Thoracic aorta (tissue), 2 donors: ENCODE measurements around the gene C1QA. TPM values are rescaled to one million over a fixed set of nuclear protein-coding genes. Genes with fewer than 3 reads are reported as not detected.

ENCODE experiments used
- ATAC-seq: fragments of 150-250 bp; one replicate; pipeline ENCODE4 v1.8.0; 2017; ENCODE audit warnings: low read depth; ENCODE audit not compliant: insufficient number of reproducible peaks, low FRiP score
- DNase-seq: peaks from one replicate; pipeline ENCODE4 v3.0.0-alpha.2; 2020; ENCODE audit warnings: low spot score
- H3K27ac ChIP-seq, 2 donors: fragments of 200-600 bp; sonication (generic); 1 replicate in 1 of 2; 2 replicates in 1 of 2; pipeline ENCODE4 v1.5.1; 2016; ENCODE audit warnings: mild to moderate bottlenecking in 2 of 2, moderate library complexity in 2 of 2
- H3K27me3 ChIP-seq: fragments of 200-600 bp; sonication (generic); replicated peaks from 2 replicates; pipeline ENCODE4 v1.6.0; 2016; ENCODE audit warnings: mild to moderate bottlenecking; ENCODE audit not compliant: insufficient read depth
- H3K36me3 ChIP-seq: fragments of 200-600 bp; sonication (generic); one replicate; pipeline ENCODE4 v1.5.1; 2016
- H3K4me1 ChIP-seq, 2 donors: fragments of 200-600 bp; sonication (generic); 1 replicate in 1 of 2; 2 replicates in 1 of 2; pipeline versions ENCODE4 v1.5.1 to v1.6.0; 2016; ENCODE audit warnings: low read depth in 2 of 2, mild to moderate bottlenecking in 1 of 2; ENCODE audit not compliant: control insufficient read depth in 1 of 2
- H3K4me3 ChIP-seq: fragments of 200-600 bp; sonication (generic); 2 replicates; pipeline ENCODE4 v1.5.1; 2016; ENCODE audit warnings: mild to moderate bottlenecking
- H3K9me3 ChIP-seq: fragments of 200-600 bp; sonication (generic); 2 replicates; pipeline ENCODE4 v1.5.1; 2016
- total RNA-seq, 2 donors: library from RNA; depleted of rRNA; stranded (reverse); fragments of >200 nt; gene quantifications; one replicate each; pipeline versions ENCODE4 v1.1.0 to v1.2.3, GENCODE V29; 2016
- TF ChIP-seq, protein P1 (sequence below): fragments of 200-600 bp; sonication (generic); IDR thresholded peaks from one replicate; pipeline ENCODE4 v1.5.1; 2019; ENCODE audit warnings: antibody characterized with exemption

C1QA gene
- total RNA-seq, 2 donors from 2014 or later = 234 to 501 TPM

DNA sequence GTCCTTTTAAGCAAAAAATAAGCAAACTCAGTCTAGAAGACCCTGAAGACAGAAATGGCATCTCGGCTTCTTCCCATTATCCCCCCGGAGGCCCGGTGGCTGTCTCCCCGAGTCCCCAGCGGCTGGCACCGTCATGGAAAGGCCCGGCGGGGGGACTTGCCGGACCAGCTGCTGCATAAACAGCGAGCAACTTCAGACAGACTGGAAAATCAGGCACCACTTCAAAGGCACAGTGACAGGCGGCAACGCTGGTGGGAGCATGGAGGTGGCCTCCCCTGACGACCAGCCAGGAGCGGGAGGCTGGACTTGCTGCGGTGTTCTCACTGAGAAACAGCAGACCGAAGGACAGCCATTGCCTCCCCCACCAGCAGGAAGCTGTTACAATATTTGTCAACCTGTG is 18.4 kb upstream of the C1QA start:
- TF ChIP-seq, protein P1, sequence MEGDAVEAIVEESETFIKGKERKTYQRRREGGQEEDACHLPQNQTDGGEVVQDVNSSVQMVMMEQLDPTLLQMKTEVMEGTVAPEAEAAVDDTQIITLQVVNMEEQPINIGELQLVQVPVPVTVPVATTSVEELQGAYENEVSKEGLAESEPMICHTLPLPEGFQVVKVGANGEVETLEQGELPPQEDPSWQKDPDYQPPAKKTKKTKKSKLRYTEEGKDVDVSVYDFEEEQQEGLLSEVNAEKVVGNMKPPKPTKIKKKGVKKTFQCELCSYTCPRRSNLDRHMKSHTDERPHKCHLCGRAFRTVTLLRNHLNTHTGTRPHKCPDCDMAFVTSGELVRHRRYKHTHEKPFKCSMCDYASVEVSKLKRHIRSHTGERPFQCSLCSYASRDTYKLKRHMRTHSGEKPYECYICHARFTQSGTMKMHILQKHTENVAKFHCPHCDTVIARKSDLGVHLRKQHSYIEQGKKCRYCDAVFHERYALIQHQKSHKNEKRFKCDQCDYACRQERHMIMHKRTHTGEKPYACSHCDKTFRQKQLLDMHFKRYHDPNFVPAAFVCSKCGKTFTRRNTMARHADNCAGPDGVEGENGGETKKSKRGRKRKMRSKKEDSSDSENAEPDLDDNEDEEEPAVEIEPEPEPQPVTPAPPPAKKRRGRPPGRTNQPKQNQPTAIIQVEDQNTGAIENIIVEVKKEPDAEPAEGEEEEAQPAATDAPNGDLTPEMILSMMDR = no peak
- Histone ChIP-seq H3K27me3 (no peaks in the 10 kb centered on the region), H3K9me3 (no peaks in the 10 kb centered on the region), H3K4me3 (no peak overlapping the region), H3K36me3 (no peaks in the 10 kb centered on the region), H3K4me1 (no peaks in the 10 kb centered on the region), H3K27ac (no peak overlapping the region)
- no peak for ATAC-seq
- DNase-seq = no peak

GRCh38 chr1:22619252-22619651 is 17.2 kb upstream of the C1QA start:
- Histone ChIP-seq H3K27me3 (no peaks in the 10 kb centered on the region), H3K4me3 (no peak overlapping the region), H3K9me3 (no peaks in the 10 kb centered on the region), H3K4me1 (no peaks in the 10 kb centered on the region), H3K27ac (no peak overlapping the region), H3K36me3 (no peaks in the 10 kb centered on the region)
- TF ChIP-seq, protein P1 = no peak
- DNase-seq (no peak), ATAC-seq (no peak)

DNA sequence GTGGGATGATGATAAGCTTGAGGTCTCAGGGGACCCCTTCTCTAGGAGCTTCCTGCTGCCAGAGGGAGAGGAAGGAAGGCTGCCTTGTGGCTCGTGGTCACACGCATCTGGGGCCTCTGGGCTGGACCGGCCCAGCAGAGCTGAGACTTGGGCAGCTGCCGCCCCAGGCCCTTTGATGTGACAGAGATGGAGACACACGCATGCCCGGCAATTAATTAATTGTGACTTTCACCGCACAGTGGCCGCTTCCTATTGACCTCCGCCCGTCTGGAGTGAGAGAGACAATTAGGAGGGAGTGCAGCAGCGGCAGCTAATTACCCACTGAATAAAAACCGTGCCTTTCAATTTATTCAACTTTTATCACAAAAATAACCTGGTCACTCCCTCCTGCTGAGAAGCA is 16.6 kb upstream of the C1QA start:
- TF ChIP-seq, protein P1 = no peak
- Histone ChIP-seq H3K27ac (no peak overlapping the region), H3K27me3 (no peaks in the 10 kb centered on the region), H3K4me1 (no peaks in the 10 kb centered on the region), H3K36me3 (no peaks in the 10 kb centered on the region), H3K9me3 (no peaks in the 10 kb centered on the region), H3K4me3 (no peak overlapping the region)
- no peak for DNase-seq
- ATAC-seq = no peak

DNA sequence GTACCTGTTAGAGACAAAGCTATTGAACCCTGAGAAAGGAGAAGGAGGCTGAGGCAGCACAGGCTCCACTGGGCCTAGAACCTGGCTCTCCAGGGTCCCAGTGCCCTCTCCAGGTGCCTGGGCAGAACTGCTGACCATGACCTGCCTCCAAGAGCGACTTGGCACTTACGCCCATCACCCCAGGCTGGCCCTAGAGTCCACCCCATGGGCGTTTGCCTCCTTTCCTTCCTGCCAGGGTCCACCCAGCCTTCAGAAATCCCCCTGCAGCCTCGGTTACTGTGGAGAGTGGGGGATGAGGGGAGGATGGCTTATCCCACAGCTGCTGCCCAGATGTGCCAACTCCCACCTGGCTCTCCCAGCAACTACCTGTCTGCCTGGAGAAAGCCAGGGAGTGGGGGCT is 14.7 kb upstream of the C1QA start:
- no peak overlapping the region for H3K27ac ChIP-seq
- ATAC-seq (no peak), DNase-seq (no peak)

GRCh38 chr1:22625262-22625925 is 11.0 kb upstream of the C1QA start:
- DNase-seq (no peak), ATAC-seq (no peak)
- Histone ChIP-seq H3K27me3 (no peaks in the 10 kb centered on the region), H3K4me3 (no peak overlapping the region), H3K9me3 (no peaks in the 10 kb centered on the region), H3K4me1 (no peaks in the 10 kb centered on the region), H3K27ac (no peak overlapping the region), H3K36me3 (no peaks in the 10 kb centered on the region)
- TF ChIP-seq, protein P1 = no peak

More for the DNA sequence above, 14.7 kb upstream of the C1QA start:
- H3K4me1 ChIP-seq = no peaks in the 10 kb centered on the region
- H3K36me3 ChIP-seq = no peaks in the 10 kb centered on the region
- no peaks in the 10 kb centered on the region for H3K9me3 ChIP-seq
- no peak overlapping the region for H3K4me3 ChIP-seq
- TF ChIP-seq, protein P1 = no peak
- no peaks in the 10 kb centered on the region for H3K27me3 ChIP-seq
